Measurements from ENCODE around the gene SCGB1D4.

DNA sequence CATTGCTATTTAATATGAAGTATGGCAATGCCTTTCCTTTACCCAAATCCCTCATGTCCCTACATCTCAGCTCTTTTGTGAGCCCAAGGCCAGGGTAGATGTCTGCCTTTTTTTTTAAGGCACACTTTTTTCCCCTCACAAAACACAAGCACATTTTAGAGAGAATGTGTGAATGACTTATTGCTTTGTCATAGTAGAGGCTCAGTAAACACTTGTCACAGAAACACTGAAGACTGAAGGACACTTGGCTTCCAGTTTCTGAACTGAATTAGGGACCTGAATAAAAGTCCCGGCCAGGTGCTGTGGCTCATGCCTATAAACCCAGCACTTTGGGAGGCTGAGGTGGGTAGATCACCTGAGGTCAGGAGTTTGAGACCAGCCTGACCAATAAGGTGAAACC is 31.8 kb downstream of the SCGB1D4 start:
- TF ChIP-seq POLR2A (IDR thresholded peaks at IDR 0.05): no peak
- TF ChIP-seq, protein P1, sequence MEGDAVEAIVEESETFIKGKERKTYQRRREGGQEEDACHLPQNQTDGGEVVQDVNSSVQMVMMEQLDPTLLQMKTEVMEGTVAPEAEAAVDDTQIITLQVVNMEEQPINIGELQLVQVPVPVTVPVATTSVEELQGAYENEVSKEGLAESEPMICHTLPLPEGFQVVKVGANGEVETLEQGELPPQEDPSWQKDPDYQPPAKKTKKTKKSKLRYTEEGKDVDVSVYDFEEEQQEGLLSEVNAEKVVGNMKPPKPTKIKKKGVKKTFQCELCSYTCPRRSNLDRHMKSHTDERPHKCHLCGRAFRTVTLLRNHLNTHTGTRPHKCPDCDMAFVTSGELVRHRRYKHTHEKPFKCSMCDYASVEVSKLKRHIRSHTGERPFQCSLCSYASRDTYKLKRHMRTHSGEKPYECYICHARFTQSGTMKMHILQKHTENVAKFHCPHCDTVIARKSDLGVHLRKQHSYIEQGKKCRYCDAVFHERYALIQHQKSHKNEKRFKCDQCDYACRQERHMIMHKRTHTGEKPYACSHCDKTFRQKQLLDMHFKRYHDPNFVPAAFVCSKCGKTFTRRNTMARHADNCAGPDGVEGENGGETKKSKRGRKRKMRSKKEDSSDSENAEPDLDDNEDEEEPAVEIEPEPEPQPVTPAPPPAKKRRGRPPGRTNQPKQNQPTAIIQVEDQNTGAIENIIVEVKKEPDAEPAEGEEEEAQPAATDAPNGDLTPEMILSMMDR (IDR thresholded peaks at IDR 0.05): no peak

Measured in body of pancreas (tissue), 4 donors.